MM.1S (cell line): ENCODE data around the gene AP5Z1.

Experiments
- DNase-seq: peaks from one replicate; pipeline ENCODE4 v3.0.0-alpha.2; 2015
- H2AFZ ChIP-seq: fragments of 300-600 bp; sonication (generic); 2 replicates; pipeline ENCODE4 v1.6.0; 2016; ENCODE audit warnings: antibody characterized with exemption, low read length
- H3F3A ChIP-seq: fragments of 300-600 bp; sonication (generic); 2 replicates; pipeline ENCODE4 v1.6.1; 2016; ENCODE audit warnings: mild to moderate bottlenecking, antibody characterized with exemption, low read length, moderate library complexity, mixed read lengths; ENCODE audit not compliant: insufficient read depth
- H3K27ac ChIP-seq: fragments of 300-600 bp; sonication (generic); 2 replicates; pipeline ENCODE4 v1.5.1; 2016; ENCODE audit warnings: mild to moderate bottlenecking, low read length
- H3K27me3 ChIP-seq: fragments of 300-600 bp; sonication (generic); replicated peaks from 2 replicates; pipeline ENCODE4 v1.6.0; 2016; ENCODE audit warnings: low read length; ENCODE audit not compliant: insufficient read depth
- H3K36me3 ChIP-seq: fragments of 300-600 bp; sonication (generic); replicated peaks from 2 replicates; pipeline ENCODE4 v1.6.1; 2016; ENCODE audit warnings: mild to moderate bottlenecking, low read length, mixed read lengths; ENCODE audit not compliant: insufficient read depth
- H3K4me1 ChIP-seq: fragments of 300-600 bp; sonication (generic); 2 replicates; pipeline ENCODE4 v1.6.1; 2016; ENCODE audit warnings: low read length, mixed read lengths
- H3K4me2 ChIP-seq: fragments of 300-600 bp; sonication (generic); 2 replicates; pipeline ENCODE4 v1.6.0; 2016; ENCODE audit warnings: low read depth, low read length
- H3K4me3 ChIP-seq: fragments of 300-600 bp; sonication (generic); 2 replicates; pipeline ENCODE4 v1.5.1; 2016; ENCODE audit warnings: low read length, mixed read lengths
- H3K79me2 ChIP-seq: fragments of 300-600 bp; sonication (generic); 2 replicates; pipeline ENCODE4 v1.6.1; 2016; ENCODE audit warnings: mixed run types, low read length, mixed read lengths
- H3K9ac ChIP-seq: fragments of 300-600 bp; sonication (generic); 2 replicates; pipeline ENCODE4 v1.6.1; 2016; ENCODE audit warnings: low read length, mixed read lengths
- H3K9me2 ChIP-seq: fragments of 300-600 bp; sonication (generic); replicated peaks from 2 replicates; pipeline ENCODE4 v1.6.1; 2016; ENCODE audit warnings: mild to moderate bottlenecking, low read length, mixed read lengths; ENCODE audit not compliant: insufficient read depth
- H3K9me3 ChIP-seq: fragments of 300-600 bp; sonication (generic); replicated peaks from 2 replicates; pipeline ENCODE4 v1.6.1; 2016; ENCODE audit warnings: mild to moderate bottlenecking, low read length, mixed read lengths; ENCODE audit not compliant: insufficient read depth
- H4K20me1 ChIP-seq: fragments of 300-600 bp; sonication (generic); 2 replicates; pipeline ENCODE4 v1.6.1; 2016; ENCODE audit warnings: mild to moderate bottlenecking, low read length, moderate library complexity, mixed read lengths; ENCODE audit not compliant: insufficient read depth
- EZH2 ChIP-seq: fragments of 300-600 bp; sonication (generic); optimal IDR thresholded peaks from 2 replicates; pipeline ENCODE3; 2017; ENCODE audit warnings: low read depth, mild to moderate bottlenecking, antibody characterized with exemption, low read length, mixed read lengths
- EZH2phosphoT487 ChIP-seq: fragments of 300-600 bp; sonication (generic); IDR thresholded peaks from 2 replicates; pipeline ENCODE4 v1.6.1; 2018; ENCODE audit warnings: antibody characterized with exemption, low read length
- TF ChIP-seq, protein P1 (sequence below): fragments of 300-600 bp; sonication (generic); IDR thresholded peaks from 2 replicates; pipeline ENCODE4 v1.5.1; 2016; ENCODE audit warnings: antibody characterized with exemption, low read length, mixed read lengths

The AP5Z1 gene

DNA sequence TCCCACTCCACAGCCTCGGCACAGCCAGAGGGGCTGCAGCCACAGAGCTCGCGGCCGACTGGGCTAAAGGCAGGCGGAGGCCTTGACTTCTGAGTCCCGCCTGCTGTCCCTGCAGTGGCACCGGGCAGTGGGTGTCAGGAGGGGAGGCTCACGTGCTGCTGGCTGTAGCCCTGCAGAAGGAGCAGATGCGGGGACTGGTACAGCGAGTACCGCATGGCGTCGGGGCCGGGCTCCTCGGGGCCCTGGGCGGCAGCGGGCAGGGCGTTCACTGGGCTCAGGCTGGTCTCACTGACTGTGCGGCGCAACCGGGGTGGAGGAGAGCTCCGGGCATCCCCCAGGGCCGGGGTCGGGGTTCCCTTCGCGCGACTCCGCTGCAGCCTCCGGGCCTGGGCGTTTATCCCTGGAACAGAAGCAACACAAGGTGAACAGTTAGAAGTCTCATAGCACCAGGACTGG is 60.8 kb downstream of the AP5Z1 start:
- no peak for DNase-seq
- H3K9ac ChIP-seq: no peak overlapping the region
- no peaks in the 10 kb centered on the region for H3K79me2 ChIP-seq
- no peaks in the 10 kb centered on the region for H3F3A ChIP-seq
- H3K9me2 ChIP-seq: no peaks in the 10 kb centered on the region
- H3K4me3 ChIP-seq: no peak overlapping the region
- no peak overlapping the region for H3K4me2 ChIP-seq
- TF ChIP-seq, protein P1, sequence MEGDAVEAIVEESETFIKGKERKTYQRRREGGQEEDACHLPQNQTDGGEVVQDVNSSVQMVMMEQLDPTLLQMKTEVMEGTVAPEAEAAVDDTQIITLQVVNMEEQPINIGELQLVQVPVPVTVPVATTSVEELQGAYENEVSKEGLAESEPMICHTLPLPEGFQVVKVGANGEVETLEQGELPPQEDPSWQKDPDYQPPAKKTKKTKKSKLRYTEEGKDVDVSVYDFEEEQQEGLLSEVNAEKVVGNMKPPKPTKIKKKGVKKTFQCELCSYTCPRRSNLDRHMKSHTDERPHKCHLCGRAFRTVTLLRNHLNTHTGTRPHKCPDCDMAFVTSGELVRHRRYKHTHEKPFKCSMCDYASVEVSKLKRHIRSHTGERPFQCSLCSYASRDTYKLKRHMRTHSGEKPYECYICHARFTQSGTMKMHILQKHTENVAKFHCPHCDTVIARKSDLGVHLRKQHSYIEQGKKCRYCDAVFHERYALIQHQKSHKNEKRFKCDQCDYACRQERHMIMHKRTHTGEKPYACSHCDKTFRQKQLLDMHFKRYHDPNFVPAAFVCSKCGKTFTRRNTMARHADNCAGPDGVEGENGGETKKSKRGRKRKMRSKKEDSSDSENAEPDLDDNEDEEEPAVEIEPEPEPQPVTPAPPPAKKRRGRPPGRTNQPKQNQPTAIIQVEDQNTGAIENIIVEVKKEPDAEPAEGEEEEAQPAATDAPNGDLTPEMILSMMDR: no peak
- TF ChIP-seq EZH2phosphoT487: no peak
- no peak for TF ChIP-seq EZH2
- H3K27ac ChIP-seq: no peak overlapping the region
- no peaks in the 10 kb centered on the region for H3K9me3 ChIP-seq
- no peak overlapping the region for H2AFZ ChIP-seq
- peaks cover 59% of the 10 kb centered on the region for H3K27me3 ChIP-seq
- H3K4me1 ChIP-seq: no peaks in the 10 kb centered on the region
- H3K36me3 ChIP-seq: no peaks in the 10 kb centered on the region
- no peaks in the 10 kb centered on the region for H4K20me1 ChIP-seq

GRCh38 chr7:4837041-4837802 is 61.8 kb downstream of the AP5Z1 start:
- H3K27me3 ChIP-seq: peaks cover 63% of the 10 kb centered on the region
- no peak overlapping the region for H3K27ac ChIP-seq
- no peak for DNase-seq
- H2AFZ ChIP-seq: no peak overlapping the region
- H3K79me2 ChIP-seq: no peaks in the 10 kb centered on the region
- TF ChIP-seq EZH2: no peak
- TF ChIP-seq EZH2phosphoT487: no peak
- H3K4me1 ChIP-seq: no peaks in the 10 kb centered on the region
- no peaks in the 10 kb centered on the region for H3K9me2 ChIP-seq
- H3K36me3 ChIP-seq: no peaks in the 10 kb centered on the region
- no peaks in the 10 kb centered on the region for H4K20me1 ChIP-seq
- no peaks in the 10 kb centered on the region for H3K9me3 ChIP-seq
- H3K4me2 ChIP-seq: no peak overlapping the region
- H3K9ac ChIP-seq: no peak overlapping the region
- H3F3A ChIP-seq: no peaks in the 10 kb centered on the region
- H3K4me3 ChIP-seq: no peak overlapping the region

- no peak overlapping the region for H3K4me3 ChIP-seq
Observed at GRCh38 chr7:4837803-4838625, 62.6 kb downstream of the AP5Z1 start.

More at GRCh38 chr7:4837803-4838625, 62.6 kb downstream of the AP5Z1 start:
- Histone ChIP-seq H3K4me2 (no peak overlapping the region), H3K79me2 (no peaks in the 10 kb centered on the region), H3K36me3 (no peaks in the 10 kb centered on the region), H3K27me3 (peaks cover 63% of the 10 kb centered on the region), H3K27ac (no peak overlapping the region), H3K9me3 (no peaks in the 10 kb centered on the region), H3K9ac (no peak overlapping the region), H3F3A (no peaks in the 10 kb centered on the region), H3K9me2 (no peaks in the 10 kb centered on the region), H3K4me1 (no peaks in the 10 kb centered on the region), H4K20me1 (no peaks in the 10 kb centered on the region), H2AFZ (no peak overlapping the region)
- TF ChIP-seq EZH2 (no peak), EZH2phosphoT487 (no peak)
- TF ChIP-seq, protein P1: no peak
- DNase-seq: no peak
